ENCODE data around the gene COQ9. TPM values are rescaled to one million over a fixed set of nuclear protein-coding genes. Genes with fewer than 3 reads are reported as not detected.
A peak's percentile ranks its signal among the peaks of the same experiment; 100 is the strongest.

COQ9 gene
- total RNA-seq, 6 donors from 2014 or later: 33.1 to 47.1 (median 39.4) TPM

DNA sequence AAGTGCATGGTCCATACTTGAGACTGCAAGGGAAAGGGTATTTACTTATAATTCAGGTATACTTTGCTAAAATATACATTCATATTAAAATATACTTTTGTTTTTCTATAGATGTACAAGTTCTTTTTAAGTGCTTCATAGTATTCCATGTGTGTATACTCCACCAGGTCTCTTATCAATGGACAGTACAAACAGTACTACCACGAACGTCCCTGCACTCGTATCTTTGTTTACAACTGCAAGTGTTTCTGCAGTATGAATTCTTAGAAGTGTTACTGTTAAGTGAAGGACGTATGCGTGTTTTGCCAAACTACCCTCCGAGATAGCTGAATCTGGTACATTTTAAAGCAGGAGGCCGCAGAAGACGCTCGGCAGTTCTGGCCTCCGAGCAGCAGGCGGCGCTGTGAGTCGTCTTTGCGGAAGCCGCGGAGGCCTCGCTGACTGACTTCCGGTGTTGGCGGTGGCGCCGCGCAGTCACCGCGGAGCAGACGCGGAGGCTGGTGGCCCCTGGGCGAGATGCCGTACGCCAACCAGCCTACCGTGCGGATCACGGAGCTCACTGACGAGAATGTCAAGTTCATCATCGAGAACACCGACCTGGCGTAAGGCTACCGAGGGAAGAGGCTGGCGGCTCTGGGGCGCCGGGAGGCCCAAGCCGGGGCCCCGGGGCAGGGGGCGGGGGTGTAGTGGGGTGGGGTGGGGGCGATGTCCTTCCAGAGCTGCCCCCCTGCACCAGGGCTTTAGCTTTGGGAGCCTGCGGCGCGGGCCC, 15.1 kb downstream of the COQ9 start, which contains the start of gene POLR2C:
Gene POLR2C, plus strand, starts transcription at position 471 of the 769 bp plus-strand sequence. Its CDS starts 46 bp downstream, at position 517.
- ATAC-seq (ENCODE audit: low FRiP score in 2 of 2) (peak; percentile 90 to 98), DNase-seq (peak; percentile 92 to 99)
- no peaks in the 10 kb centered on the region for H3K9me3 ChIP-seq
- 2 to 8% methylated on average over 9 to 23 of the region's 47 CpGs for WGBS, 2 donors
- no peaks in the 10 kb centered on the region for H3K27me3 ChIP-seq
- peak within 1 kb of the TSS; percentile 84 to 97 (median 94) for H3K27ac ChIP-seq
- H3K4me3 ChIP-seq: peak within 1 kb of the TSS; percentile 91 to 99 (median 94)
- peaks cover 22 to 43% (median 27%) of the 10 kb centered on the region in 4 donors for H3K4me1 ChIP-seq
- peaks cover 25 to 71% (median 51%) of the 10 kb centered on the region in 4 donors for H3K36me3 ChIP-seq
- TF ChIP-seq EP300 (IDR thresholded peaks at IDR 0.05) (peak in 1 of 4 donors; percentile 3), POLR2AphosphoS5 (IDR thresholded peaks at IDR 0.05) (peak; percentile 98 to 99), POLR2A (IDR thresholded peaks at IDR 0.05) (peak; percentile 59 to 95 (median 74))
- TF ChIP-seq, protein P1, sequence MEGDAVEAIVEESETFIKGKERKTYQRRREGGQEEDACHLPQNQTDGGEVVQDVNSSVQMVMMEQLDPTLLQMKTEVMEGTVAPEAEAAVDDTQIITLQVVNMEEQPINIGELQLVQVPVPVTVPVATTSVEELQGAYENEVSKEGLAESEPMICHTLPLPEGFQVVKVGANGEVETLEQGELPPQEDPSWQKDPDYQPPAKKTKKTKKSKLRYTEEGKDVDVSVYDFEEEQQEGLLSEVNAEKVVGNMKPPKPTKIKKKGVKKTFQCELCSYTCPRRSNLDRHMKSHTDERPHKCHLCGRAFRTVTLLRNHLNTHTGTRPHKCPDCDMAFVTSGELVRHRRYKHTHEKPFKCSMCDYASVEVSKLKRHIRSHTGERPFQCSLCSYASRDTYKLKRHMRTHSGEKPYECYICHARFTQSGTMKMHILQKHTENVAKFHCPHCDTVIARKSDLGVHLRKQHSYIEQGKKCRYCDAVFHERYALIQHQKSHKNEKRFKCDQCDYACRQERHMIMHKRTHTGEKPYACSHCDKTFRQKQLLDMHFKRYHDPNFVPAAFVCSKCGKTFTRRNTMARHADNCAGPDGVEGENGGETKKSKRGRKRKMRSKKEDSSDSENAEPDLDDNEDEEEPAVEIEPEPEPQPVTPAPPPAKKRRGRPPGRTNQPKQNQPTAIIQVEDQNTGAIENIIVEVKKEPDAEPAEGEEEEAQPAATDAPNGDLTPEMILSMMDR (IDR thresholded peaks at IDR 0.05): peak; percentile 96 to 99 (median 98)

DNA sequence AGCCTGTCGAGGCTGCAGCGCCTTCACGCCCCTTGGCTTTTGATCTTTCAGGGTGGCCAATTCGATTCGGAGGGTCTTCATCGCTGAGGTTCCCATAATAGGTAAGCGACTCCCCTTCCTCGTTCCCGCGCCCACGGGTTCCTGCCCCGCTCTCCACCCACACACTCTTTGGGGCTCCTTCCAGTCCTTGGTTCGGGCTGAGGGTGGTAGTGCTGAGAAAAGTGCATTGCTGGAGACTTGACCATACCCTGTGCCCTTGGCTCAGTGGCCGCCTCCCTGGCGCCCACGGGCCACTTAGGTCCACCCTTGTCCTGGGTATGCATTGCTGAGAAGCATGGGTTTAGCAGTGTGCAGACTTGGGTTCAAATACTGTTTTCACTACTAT, 15.7 kb downstream of the COQ9 start:
- H3K4me1 ChIP-seq: peaks cover 22 to 47% (median 27%) of the 10 kb centered on the region in 4 donors
- WGBS, 2 donors: 0% methylated on average over 12 to 15 of the region's 16 CpGs
- H3K27ac ChIP-seq: peak overlapping the region; percentile 84 to 97 (median 94)
- H3K27me3 ChIP-seq: no peaks in the 10 kb centered on the region
- peaks cover 21 to 71% (median 50%) of the 10 kb centered on the region in 4 donors for H3K36me3 ChIP-seq
- ATAC-seq (ENCODE audit: low FRiP score in 2 of 2): peak; percentile 47 to 58
- peak overlapping the region; percentile 91 to 99 (median 94) for H3K4me3 ChIP-seq
- peak in 1 of 2 donors; percentile 74 for DNase-seq
- no peaks in the 10 kb centered on the region for H3K9me3 ChIP-seq
- TF ChIP-seq POLR2AphosphoS5 (IDR thresholded peaks at IDR 0.05): no peak
- TF ChIP-seq POLR2A (IDR thresholded peaks at IDR 0.05): no peak
- TF ChIP-seq EP300 (IDR thresholded peaks at IDR 0.05): no peak
- TF ChIP-seq, protein P1 (IDR thresholded peaks at IDR 0.05): no peak

DNA sequence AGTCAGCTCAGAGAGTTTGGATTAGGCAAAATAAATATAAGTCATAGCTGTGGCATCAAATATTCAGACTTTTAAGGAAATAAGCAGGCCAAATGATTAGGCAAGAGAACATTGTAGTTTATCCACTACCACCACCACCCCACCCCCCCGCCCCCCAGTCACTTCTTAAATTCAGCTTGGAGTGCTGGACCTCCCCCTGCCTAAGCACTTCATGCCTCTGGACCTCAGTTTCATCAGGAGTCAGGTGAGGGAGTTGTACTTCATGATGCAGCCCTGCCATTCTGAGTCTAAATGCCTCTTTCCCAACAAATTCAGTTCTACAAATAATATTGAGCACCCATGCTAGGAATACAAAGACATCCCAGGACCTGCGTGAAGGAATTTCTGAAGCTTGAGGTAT, 17.2 kb downstream of the COQ9 start:
- ATAC-seq (ENCODE audit: low FRiP score in 2 of 2): no peak
- Histone ChIP-seq H3K27ac (peak overlapping the region in 2 of 4 donors; percentile 31 to 60), H3K4me1 (peaks cover 22 to 51% (median 29%) of the 10 kb centered on the region in 4 donors), H3K9me3 (no peaks in the 10 kb centered on the region), H3K4me3 (no peak overlapping the region), H3K27me3 (no peaks in the 10 kb centered on the region), H3K36me3 (peaks cover 18 to 71% (median 54%) of the 10 kb centered on the region in 4 donors)
- 66 to 81% methylated on average over 2 of the region's 2 CpGs for WGBS, 2 donors
- no peak for DNase-seq
- no peak for TF ChIP-seq POLR2A (IDR thresholded peaks at IDR 0.05)
- TF ChIP-seq, protein P1 (IDR thresholded peaks at IDR 0.05): no peak
- TF ChIP-seq EP300 (IDR thresholded peaks at IDR 0.05): no peak
- no peak for TF ChIP-seq POLR2AphosphoS5 (IDR thresholded peaks at IDR 0.05)

DNA sequence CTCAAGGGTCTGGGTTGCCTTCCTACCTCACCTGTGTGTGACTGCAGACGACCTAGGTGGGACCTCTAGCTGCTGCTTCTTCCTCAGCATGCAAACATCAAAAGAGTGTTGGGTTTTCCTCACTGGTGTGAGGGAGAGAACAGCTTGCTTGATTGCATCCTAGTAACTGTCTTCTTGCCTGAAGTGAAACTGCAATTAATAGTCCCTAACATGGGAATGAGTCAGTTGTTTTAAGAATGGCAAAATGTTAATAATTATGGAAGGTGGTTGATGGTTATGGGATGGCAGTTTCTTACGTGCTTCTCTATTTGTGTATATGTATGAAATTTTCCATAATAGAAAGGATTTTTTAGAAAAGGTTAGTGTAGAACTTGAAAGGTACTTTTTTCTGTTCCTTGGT, 21.1 kb downstream of the COQ9 start:
- ATAC-seq (ENCODE audit: low FRiP score in 2 of 2) (no peak), DNase-seq (no peak)
- WGBS, 2 donors: 89% methylated on average over 2 of the region's 2 CpGs
- Histone ChIP-seq H3K4me3 (no peak overlapping the region), H3K36me3 (peaks cover 29 to 95% (median 73%) of the 10 kb centered on the region in 4 donors), H3K27me3 (no peaks in the 10 kb centered on the region), H3K4me1 (peaks cover 36 to 74% (median 47%) of the 10 kb centered on the region in 4 donors), H3K27ac (no peak overlapping the region), H3K9me3 (no peaks in the 10 kb centered on the region)
- TF ChIP-seq POLR2A (IDR thresholded peaks at IDR 0.05) (no peak), POLR2AphosphoS5 (IDR thresholded peaks at IDR 0.05) (no peak), EP300 (IDR thresholded peaks at IDR 0.05) (no peak)
- TF ChIP-seq, protein P1 (IDR thresholded peaks at IDR 0.05): no peak
